ENCODE measurements around the gene PIGW. TPM values are rescaled to one million over a fixed set of nuclear protein-coding genes. Genes with fewer than 3 reads are reported as not detected.

The PIGW gene
- total and polyA plus RNA-seq, 2 experiments from 2014 or later, result 5.1 to 8.6 TPM

DNA sequence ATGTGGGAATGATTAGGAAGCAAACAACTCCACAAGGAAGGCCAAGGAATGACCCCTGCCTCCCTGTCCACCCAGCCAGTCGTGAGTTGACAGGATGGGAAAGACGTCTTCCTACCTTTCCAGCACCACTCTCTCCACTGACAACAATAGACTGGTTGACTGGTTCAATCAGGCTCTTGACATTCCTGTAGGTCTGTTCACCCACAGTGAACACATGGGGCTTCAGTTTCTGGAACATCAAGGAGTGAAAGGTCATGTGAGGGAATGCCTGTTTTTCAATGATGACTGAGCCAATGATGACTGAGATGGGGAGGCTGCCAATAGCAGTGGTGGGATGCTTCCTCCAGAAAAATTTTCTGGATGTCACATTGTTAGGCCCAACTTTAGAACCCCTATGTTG is 9.7 kb upstream of the PIGW start:
- Histone ChIP-seq H3K27me3 (replicated peaks; ENCODE audit: insufficient read depth) (no peaks in the 10 kb centered on the region), H3F3A (ENCODE audit: insufficient read depth) (peaks cover 16% of the 10 kb centered on the region), H3K4me1 (ENCODE audit: insufficient read depth) (peaks cover 18% of the 10 kb centered on the region), H3K9ac (no peak overlapping the region), H2AFZ (no peak overlapping the region), H3K27ac (no peak overlapping the region), H3K9me3 (ENCODE audit: low read depth) (no peaks in the 10 kb centered on the region), H3K36me3 (ENCODE audit: low read depth) (peaks cover 29% of the 10 kb centered on the region), H3K4me2 (ENCODE audit: unreplicated experiment) (no peak overlapping the region), H4K20me1 (ENCODE audit: insufficient read depth) (no peaks in the 10 kb centered on the region), H3K9me2 (ENCODE audit: insufficient read depth) (no peaks in the 10 kb centered on the region), H3K4me3 (no peak overlapping the region), H3K79me2 (ENCODE audit: insufficient read depth) (peaks cover 3% of the 10 kb centered on the region; the same call in 1 of the 2 replicates)
- TF ChIP-seq EZH2phosphoT487 (IDR thresholded peaks at IDR 0.05; ENCODE audit: insufficient read depth, low read depth) (no peak), EZH2 (IDR thresholded peaks at IDR 0.05; ENCODE audit: insufficient read depth, poor library complexity, severe bottlenecking) (no peak)
- peak; percentile 36 for DNase-seq
- in situ Hi-C loops (cut with MboI), result no loop called here
- WGBS, 2 experiments (ENCODE audit: low coverage in 1 of 2, low lambda C conversion rate in 2 of 2, missing lambda C conversion rate in 2 of 2), result 100% methylated on average over 2 of the region's 2 CpGs

DNA sequence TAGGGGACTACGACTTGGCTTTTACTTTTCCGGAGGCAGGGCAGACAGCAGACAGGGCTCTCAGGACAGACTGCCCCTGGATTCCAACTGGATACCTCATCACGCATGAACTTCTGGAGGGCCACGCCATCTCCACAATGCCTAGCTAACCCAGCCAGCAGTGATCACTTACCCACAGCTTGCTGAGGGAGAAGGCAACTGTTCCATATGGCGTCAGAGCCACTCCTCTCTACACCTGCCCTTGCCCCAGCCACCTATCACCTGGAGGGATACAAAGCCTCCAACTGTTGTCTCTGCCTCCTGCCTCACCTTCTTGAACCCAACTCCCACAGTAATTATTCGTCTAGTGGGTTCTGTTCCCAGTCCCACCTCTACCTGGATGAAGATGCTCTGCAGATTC is 8.9 kb upstream of the PIGW start:
- peaks cover 18% of the 10 kb centered on the region for H3K4me1 ChIP-seq (ENCODE audit: insufficient read depth)
- no peak for DNase-seq
- 95 to 98% methylated on average over 6 of the region's 6 CpGs for WGBS, 2 experiments (ENCODE audit: low coverage in 1 of 2, low lambda C conversion rate in 2 of 2, missing lambda C conversion rate in 2 of 2)

DNA sequence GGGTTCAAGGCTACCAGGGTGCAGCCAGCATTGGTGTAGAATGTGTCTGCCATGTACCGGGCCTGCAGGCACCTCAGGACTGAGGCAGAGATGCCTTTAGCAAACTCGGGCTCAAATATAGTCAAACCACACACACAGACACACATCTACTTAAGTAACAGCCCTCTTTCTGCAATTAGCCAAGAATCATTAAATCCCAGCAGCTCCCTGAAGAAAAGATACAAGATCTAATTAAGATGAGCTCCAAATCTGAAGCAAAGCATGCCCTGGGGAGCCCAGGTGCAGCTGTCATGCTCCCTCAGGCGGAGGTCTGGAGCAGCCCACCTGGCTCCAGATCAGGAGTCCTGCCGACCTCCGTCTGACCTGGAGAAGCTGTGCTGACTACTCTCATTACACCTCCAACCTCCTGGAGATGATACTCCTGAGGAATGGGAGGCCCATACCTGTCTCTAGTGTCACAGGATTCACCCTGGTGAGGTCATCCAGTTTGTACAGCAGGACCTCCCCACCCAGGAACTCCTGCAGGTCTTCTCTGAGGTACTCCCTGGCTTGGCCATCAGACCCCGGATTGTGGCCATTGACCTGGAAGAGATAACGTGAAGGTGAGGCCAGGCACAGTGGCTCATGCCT is 7.1 kb upstream of the PIGW start:
- H3K4me1 ChIP-seq (ENCODE audit: insufficient read depth), result peaks cover 18% of the 10 kb centered on the region
- peaks cover 3% of the 10 kb centered on the region; the same call in 1 of the 2 replicates for H3K79me2 ChIP-seq (ENCODE audit: insufficient read depth)
- no peak overlapping the region for H2AFZ ChIP-seq
- no peaks in the 10 kb centered on the region for H3K27me3 ChIP-seq (replicated peaks; ENCODE audit: insufficient read depth)
- H3F3A ChIP-seq (ENCODE audit: insufficient read depth), result peaks cover 21% of the 10 kb centered on the region
- H3K9me2 ChIP-seq (ENCODE audit: insufficient read depth), result no peaks in the 10 kb centered on the region
- H3K27ac ChIP-seq, result no peak overlapping the region
- H3K9me3 ChIP-seq (ENCODE audit: low read depth), result no peaks in the 10 kb centered on the region
- H4K20me1 ChIP-seq (ENCODE audit: insufficient read depth), result no peaks in the 10 kb centered on the region
- TF ChIP-seq EZH2 (IDR thresholded peaks at IDR 0.05; ENCODE audit: insufficient read depth, poor library complexity, severe bottlenecking) (no peak), EZH2phosphoT487 (IDR thresholded peaks at IDR 0.05; ENCODE audit: insufficient read depth, low read depth) (no peak)
- DNase-seq, result no peak
- H3K9ac ChIP-seq, result no peak overlapping the region
- 98 to 99% methylated on average over 7 of the region's 7 CpGs for WGBS, 2 experiments (ENCODE audit: low coverage in 1 of 2, low lambda C conversion rate in 2 of 2, missing lambda C conversion rate in 2 of 2)
- peaks cover 15% of the 10 kb centered on the region; the same call in 1 of the 2 replicates for H3K36me3 ChIP-seq (ENCODE audit: low read depth)
- in situ Hi-C loops (cut with MboI), result no loop called here
- H3K4me2 ChIP-seq (ENCODE audit: unreplicated experiment), result no peak overlapping the region
- H3K4me3 ChIP-seq, result no peak overlapping the region

More for the DNA sequence above, 8.9 kb upstream of the PIGW start:
- Histone ChIP-seq H4K20me1 (ENCODE audit: insufficient read depth) (no peaks in the 10 kb centered on the region), H3K4me3 (no peak overlapping the region), H2AFZ (no peak overlapping the region), H3K4me2 (ENCODE audit: unreplicated experiment) (no peak overlapping the region), H3K36me3 (ENCODE audit: low read depth) (peaks cover 21% of the 10 kb centered on the region), H3K27ac (no peak overlapping the region), H3F3A (ENCODE audit: insufficient read depth) (peaks cover 21% of the 10 kb centered on the region), H3K9me2 (ENCODE audit: insufficient read depth) (no peaks in the 10 kb centered on the region), H3K9ac (no peak overlapping the region), H3K9me3 (ENCODE audit: low read depth) (no peaks in the 10 kb centered on the region), H3K79me2 (ENCODE audit: insufficient read depth) (peaks cover 3% of the 10 kb centered on the region; the same call in 1 of the 2 replicates), H3K27me3 (replicated peaks; ENCODE audit: insufficient read depth) (no peaks in the 10 kb centered on the region)
- in situ Hi-C loops (cut with MboI), result no loop called here
- TF ChIP-seq EZH2 (IDR thresholded peaks at IDR 0.05; ENCODE audit: insufficient read depth, poor library complexity, severe bottlenecking) (no peak), EZH2phosphoT487 (IDR thresholded peaks at IDR 0.05; ENCODE audit: insufficient read depth, low read depth) (no peak)

DNA sequence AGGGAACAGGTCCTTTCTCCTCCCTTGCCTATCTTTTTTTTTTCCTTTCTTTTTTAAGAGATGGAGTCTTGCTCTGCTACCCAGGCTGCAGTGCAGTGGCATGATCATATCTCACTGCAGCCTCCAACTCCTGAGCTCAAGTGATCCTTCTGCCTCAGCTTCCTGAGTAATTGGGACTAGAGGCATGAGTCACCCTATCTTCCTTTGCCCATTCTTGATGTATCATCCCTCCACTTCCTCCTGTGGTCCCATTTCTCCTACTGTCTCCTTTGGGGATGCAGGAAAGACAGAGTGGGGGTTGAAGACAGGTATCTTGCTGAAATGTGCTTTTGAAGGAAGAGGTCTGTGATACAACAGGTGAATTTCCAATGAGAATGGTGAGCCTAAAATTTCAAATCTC is 5.7 kb upstream of the PIGW start:
- TF ChIP-seq EZH2 (IDR thresholded peaks at IDR 0.05; ENCODE audit: insufficient read depth, poor library complexity, severe bottlenecking) (no peak), EZH2phosphoT487 (IDR thresholded peaks at IDR 0.05; ENCODE audit: insufficient read depth, low read depth) (no peak)
- Histone ChIP-seq H3F3A (ENCODE audit: insufficient read depth) (peaks cover 25% of the 10 kb centered on the region), H3K36me3 (ENCODE audit: low read depth) (0 out of 2 replicates have a peak, but pooled peaks cover 9% of the 10 kb centered on the region), H3K79me2 (ENCODE audit: insufficient read depth) (peaks cover 3% of the 10 kb centered on the region; the same call in 1 of the 2 replicates), H2AFZ (no peak overlapping the region), H3K4me1 (ENCODE audit: insufficient read depth) (peaks cover 18% of the 10 kb centered on the region), H3K9ac (no peak overlapping the region), H3K4me3 (no peak overlapping the region), H3K4me2 (ENCODE audit: unreplicated experiment) (no peak overlapping the region), H3K27me3 (replicated peaks; ENCODE audit: insufficient read depth) (no peaks in the 10 kb centered on the region), H3K27ac (peak overlapping the region; percentile 18; the same call in 1 of the 2 replicates), H3K9me3 (ENCODE audit: low read depth) (no peaks in the 10 kb centered on the region), H4K20me1 (ENCODE audit: insufficient read depth) (no peaks in the 10 kb centered on the region), H3K9me2 (ENCODE audit: insufficient read depth) (no peaks in the 10 kb centered on the region)
- DNase-seq, result peak; percentile 85
- in situ Hi-C loops (cut with MboI), result no loop called here
